ENCODE measurements around the gene CACNA2D3. TPM values are rescaled to one million over a fixed set of nuclear protein-coding genes. Genes with fewer than 3 reads are reported as not detected.

The CACNA2D3 gene
- total and polyA plus RNA-seq, 4 donors, result 0.06 to 0.37 (median 0.08) TPM; not detected in 1

- no peaks in the 10 kb centered on the region for H3K4me1 ChIP-seq (ENCODE audit: control insufficient read depth in 4 of 4, insufficient read depth in 4 of 4, low read length in 3 of 4)
- no peak overlapping the region for H3K9ac ChIP-seq (ENCODE audit: low read depth in 1 of 2, low read length in 2 of 2)
- peaks cover 0 to 4% (median 0%) of the 10 kb centered on the region in 4 donors for H3K27me3 ChIP-seq (ENCODE audit: control insufficient read depth in 4 of 4, insufficient read depth in 4 of 4, low read length in 3 of 4)
- no peaks in the 10 kb centered on the region for H3K36me3 ChIP-seq (ENCODE audit: control insufficient read depth in 4 of 4, insufficient read depth in 3 of 4, low read depth in 1 of 4, low read length in 3 of 4)
- no peak for DNase-seq (ENCODE audit: low spot score)
- H3K27ac ChIP-seq (ENCODE audit: low read depth in 1 of 2, low read length in 2 of 2), result no peak overlapping the region
- no peaks in the 10 kb centered on the region for H3K9me3 ChIP-seq (ENCODE audit: control insufficient read depth in 4 of 4, low read length in 3 of 4)
- no peak overlapping the region for H3K4me3 ChIP-seq (ENCODE audit: low read depth in 1 of 3, low read length in 3 of 3)
- TF ChIP-seq NR2F2 (IDR thresholded peaks at IDR 0.05), result no peak
- TF ChIP-seq EGR1 (IDR thresholded peaks at IDR 0.05; ENCODE audit: low read depth in 2 of 2), result no peak
- TF ChIP-seq, protein P1, sequence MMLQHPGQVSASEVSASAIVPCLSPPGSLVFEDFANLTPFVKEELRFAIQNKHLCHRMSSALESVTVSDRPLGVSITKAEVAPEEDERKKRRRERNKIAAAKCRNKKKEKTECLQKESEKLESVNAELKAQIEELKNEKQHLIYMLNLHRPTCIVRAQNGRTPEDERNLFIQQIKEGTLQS (IDR thresholded peaks at IDR 0.05), result no peak
- TF ChIP-seq, protein P2, sequence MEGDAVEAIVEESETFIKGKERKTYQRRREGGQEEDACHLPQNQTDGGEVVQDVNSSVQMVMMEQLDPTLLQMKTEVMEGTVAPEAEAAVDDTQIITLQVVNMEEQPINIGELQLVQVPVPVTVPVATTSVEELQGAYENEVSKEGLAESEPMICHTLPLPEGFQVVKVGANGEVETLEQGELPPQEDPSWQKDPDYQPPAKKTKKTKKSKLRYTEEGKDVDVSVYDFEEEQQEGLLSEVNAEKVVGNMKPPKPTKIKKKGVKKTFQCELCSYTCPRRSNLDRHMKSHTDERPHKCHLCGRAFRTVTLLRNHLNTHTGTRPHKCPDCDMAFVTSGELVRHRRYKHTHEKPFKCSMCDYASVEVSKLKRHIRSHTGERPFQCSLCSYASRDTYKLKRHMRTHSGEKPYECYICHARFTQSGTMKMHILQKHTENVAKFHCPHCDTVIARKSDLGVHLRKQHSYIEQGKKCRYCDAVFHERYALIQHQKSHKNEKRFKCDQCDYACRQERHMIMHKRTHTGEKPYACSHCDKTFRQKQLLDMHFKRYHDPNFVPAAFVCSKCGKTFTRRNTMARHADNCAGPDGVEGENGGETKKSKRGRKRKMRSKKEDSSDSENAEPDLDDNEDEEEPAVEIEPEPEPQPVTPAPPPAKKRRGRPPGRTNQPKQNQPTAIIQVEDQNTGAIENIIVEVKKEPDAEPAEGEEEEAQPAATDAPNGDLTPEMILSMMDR (IDR thresholded peaks at IDR 0.05; ENCODE audit: low read depth, low read length, missing input control), result no peak
- TF ChIP-seq TAF1 (conservative IDR thresholded peaks at IDR 0.05), result no peak
- TF ChIP-seq FOXA2 (IDR thresholded peaks at IDR 0.05), result no peak
- TF ChIP-seq, protein P3, sequence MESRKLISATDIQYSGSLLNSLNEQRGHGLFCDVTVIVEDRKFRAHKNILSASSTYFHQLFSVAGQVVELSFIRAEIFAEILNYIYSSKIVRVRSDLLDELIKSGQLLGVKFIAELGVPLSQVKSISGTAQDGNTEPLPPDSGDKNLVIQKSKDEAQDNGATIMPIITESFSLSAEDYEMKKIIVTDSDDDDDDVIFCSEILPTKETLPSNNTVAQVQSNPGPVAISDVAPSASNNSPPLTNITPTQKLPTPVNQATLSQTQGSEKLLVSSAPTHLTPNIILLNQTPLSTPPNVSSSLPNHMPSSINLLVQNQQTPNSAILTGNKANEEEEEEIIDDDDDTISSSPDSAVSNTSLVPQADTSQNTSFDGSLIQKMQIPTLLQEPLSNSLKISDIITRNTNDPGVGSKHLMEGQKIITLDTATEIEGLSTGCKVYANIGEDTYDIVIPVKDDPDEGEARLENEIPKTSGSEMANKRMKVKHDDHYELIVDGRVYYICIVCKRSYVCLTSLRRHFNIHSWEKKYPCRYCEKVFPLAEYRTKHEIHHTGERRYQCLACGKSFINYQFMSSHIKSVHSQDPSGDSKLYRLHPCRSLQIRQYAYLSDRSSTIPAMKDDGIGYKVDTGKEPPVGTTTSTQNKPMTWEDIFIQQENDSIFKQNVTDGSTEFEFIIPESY (IDR thresholded peaks at IDR 0.05), result no peak
- 54% methylated on average over 1 of the region's 1 CpG for WGBS
Measured at GRCh38 chr3:54153477-54153876, 31.1 kb downstream of the CACNA2D3 start.

- no peaks in the 10 kb centered on the region for H3K36me3 ChIP-seq (ENCODE audit: control insufficient read depth in 4 of 4, insufficient read depth in 3 of 4, low read depth in 1 of 4, low read length in 3 of 4)
- no peaks in the 10 kb centered on the region for H3K4me1 ChIP-seq (ENCODE audit: control insufficient read depth in 4 of 4, insufficient read depth in 4 of 4, low read length in 3 of 4)
- no peak for DNase-seq (ENCODE audit: low spot score)
- H3K4me3 ChIP-seq (ENCODE audit: low read depth in 1 of 3, low read length in 3 of 3), result no peak overlapping the region
- no peaks in the 10 kb centered on the region for H3K27me3 ChIP-seq (ENCODE audit: control insufficient read depth in 4 of 4, insufficient read depth in 4 of 4, low read length in 3 of 4)
- WGBS, result 52% methylated on average over 2 of the region's 2 CpGs
- TF ChIP-seq FOXA1 (IDR thresholded peaks at IDR 0.05) (no peak), HNF4G (IDR thresholded peaks at IDR 0.05) (no peak), RXRA (IDR thresholded peaks at IDR 0.05) (no peak), JUND (IDR thresholded peaks at IDR 0.05) (no peak), RAD21 (IDR thresholded peaks at IDR 0.05) (no peak), EGR1 (IDR thresholded peaks at IDR 0.05; ENCODE audit: low read depth in 2 of 2) (no peak), NR2F2 (IDR thresholded peaks at IDR 0.05) (no peak), FOXA2 (IDR thresholded peaks at IDR 0.05) (no peak), SP1 (IDR thresholded peaks at IDR 0.05) (no peak), HNF4A (conservative IDR thresholded peaks at IDR 0.05) (no peak), YY1 (IDR thresholded peaks at IDR 0.05) (no peak)
- TF ChIP-seq, protein P4, sequence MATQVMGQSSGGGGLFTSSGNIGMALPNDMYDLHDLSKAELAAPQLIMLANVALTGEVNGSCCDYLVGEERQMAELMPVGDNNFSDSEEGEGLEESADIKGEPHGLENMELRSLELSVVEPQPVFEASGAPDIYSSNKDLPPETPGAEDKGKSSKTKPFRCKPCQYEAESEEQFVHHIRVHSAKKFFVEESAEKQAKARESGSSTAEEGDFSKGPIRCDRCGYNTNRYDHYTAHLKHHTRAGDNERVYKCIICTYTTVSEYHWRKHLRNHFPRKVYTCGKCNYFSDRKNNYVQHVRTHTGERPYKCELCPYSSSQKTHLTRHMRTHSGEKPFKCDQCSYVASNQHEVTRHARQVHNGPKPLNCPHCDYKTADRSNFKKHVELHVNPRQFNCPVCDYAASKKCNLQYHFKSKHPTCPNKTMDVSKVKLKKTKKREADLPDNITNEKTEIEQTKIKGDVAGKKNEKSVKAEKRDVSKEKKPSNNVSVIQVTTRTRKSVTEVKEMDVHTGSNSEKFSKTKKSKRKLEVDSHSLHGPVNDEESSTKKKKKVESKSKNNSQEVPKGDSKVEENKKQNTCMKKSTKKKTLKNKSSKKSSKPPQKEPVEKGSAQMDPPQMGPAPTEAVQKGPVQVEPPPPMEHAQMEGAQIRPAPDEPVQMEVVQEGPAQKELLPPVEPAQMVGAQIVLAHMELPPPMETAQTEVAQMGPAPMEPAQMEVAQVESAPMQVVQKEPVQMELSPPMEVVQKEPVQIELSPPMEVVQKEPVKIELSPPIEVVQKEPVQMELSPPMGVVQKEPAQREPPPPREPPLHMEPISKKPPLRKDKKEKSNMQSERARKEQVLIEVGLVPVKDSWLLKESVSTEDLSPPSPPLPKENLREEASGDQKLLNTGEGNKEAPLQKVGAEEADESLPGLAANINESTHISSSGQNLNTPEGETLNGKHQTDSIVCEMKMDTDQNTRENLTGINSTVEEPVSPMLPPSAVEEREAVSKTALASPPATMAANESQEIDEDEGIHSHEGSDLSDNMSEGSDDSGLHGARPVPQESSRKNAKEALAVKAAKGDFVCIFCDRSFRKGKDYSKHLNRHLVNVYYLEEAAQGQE (IDR thresholded peaks at IDR 0.05), result no peak
- TF ChIP-seq, protein P1 (IDR thresholded peaks at IDR 0.05), result no peak
- TF ChIP-seq, protein P5, sequence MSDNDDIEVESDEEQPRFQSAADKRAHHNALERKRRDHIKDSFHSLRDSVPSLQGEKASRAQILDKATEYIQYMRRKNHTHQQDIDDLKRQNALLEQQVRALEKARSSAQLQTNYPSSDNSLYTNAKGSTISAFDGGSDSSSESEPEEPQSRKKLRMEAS (IDR thresholded peaks at IDR 0.05), result no peak
- TF ChIP-seq, protein P2 (IDR thresholded peaks at IDR 0.05; ENCODE audit: low read depth, low read length, missing input control), result no peak
- no peak overlapping the region for H3K9ac ChIP-seq (ENCODE audit: low read depth in 1 of 2, low read length in 2 of 2)
- H3K27ac ChIP-seq (ENCODE audit: low read depth in 1 of 2, low read length in 2 of 2), result no peak overlapping the region
- H3K9me3 ChIP-seq (ENCODE audit: control insufficient read depth in 4 of 4, low read length in 3 of 4), result no peaks in the 10 kb centered on the region
Measured at GRCh38 chr3:54157860-54158259, 35.5 kb downstream of the CACNA2D3 start.
